Right lobe of liver (tissue), 6 donors: ENCODE data around the gene EPHA3. TPM values are rescaled to one million over a fixed set of nuclear protein-coding genes. Genes with fewer than 3 reads are reported as not detected.

Experiments
- ATAC-seq, 4 donors: fragments of 200-7000 bp; cut with Tn5 transposase; one replicate each; pipeline ENCODE4 v1.9.1; 2020; ENCODE audit warnings: mild to moderate bottlenecking in 4 of 4, moderate library complexity in 4 of 4
- DNase-seq, 3 donors: peaks; one replicate each; pipeline ENCODE4 v3.0.0-alpha.2; 2020
- H3K27ac ChIP-seq, 3 donors: fragments of 200-600 bp; one replicate each; pipeline ENCODE4 v1.8.0; 2022
- H3K27me3 ChIP-seq, 2 donors: fragments of 200-600 bp; one replicate each; pipeline ENCODE4 v1.8.0; 2022
- H3K36me3 ChIP-seq, 4 donors: fragments of 200-600 bp; sonication (generic) in 1 of 4; one replicate each; pipeline versions ENCODE4 v1.5.1 to v1.8.0; 2017 to 2022; ENCODE audit warnings: control low read depth in 1 of 4
- H3K4me1 ChIP-seq, 4 donors: fragments of 200-600 bp; sonication (generic) in 1 of 4; one replicate each; pipeline versions ENCODE4 v1.5.1 to v1.8.0; 2017 to 2022; ENCODE audit warnings: control low read depth in 1 of 4
- H3K4me3 ChIP-seq, 3 donors: fragments of 200-600 bp; one replicate each; pipeline ENCODE4 v1.8.0; 2022
- H3K9me3 ChIP-seq, 4 donors: fragments of 200-600 bp; sonication (generic) in 1 of 4; one replicate each; pipeline versions ENCODE4 v1.5.1 to v1.8.0; 2017 to 2022; ENCODE audit warnings: control low read depth in 1 of 4
- CTCF ChIP-seq, 4 donors: fragments of 200-600 bp in 3 of 4; fragments of 450-650 bp in 1 of 4; IDR thresholded peaks; one replicate each; pipeline versions ENCODE4 v1.5.1 to v1.8.0; 2016 to 2022; ENCODE audit warnings: antibody characterized with exemption in 4 of 4, mild to moderate bottlenecking in 2 of 4
- POLR2A ChIP-seq: fragments of 450-650 bp; IDR thresholded peaks from one replicate; pipeline ENCODE4 v1.6.1; 2017; ENCODE audit warnings: antibody characterized with exemption, mild to moderate bottlenecking
- WGBS: methylation state at CpG from one replicate; pipeline ENCODE4 v1.1.6; 2018; ENCODE audit warnings: low coverage, low lambda C conversion rate; ENCODE audit not compliant: insufficient coverage; ENCODE audit errors: missing lambda C conversion rate; 5-methylcytosine and 5-hydroxymethylcytosine counted together
- intact Hi-C, 2 donors: fragments of 100-400 bp; cut with DNase I; formaldehyde crosslinking; loops; one replicate each; pipeline versions ENCODE4 v1.11.2 to v1.14.1; 2022
- total RNA-seq, 6 experiments: library from RNA; depleted of rRNA in 2 of 6; stranded (reverse); fragments of >200 nt in 2 of 6; fragmentation: NEBNext Ultra II Directional in 3 of 6; extraction: Animal tissue kit (Norgen Biotek cat#: 25700) in 3 of 6; gene quantifications; one replicate each; pipeline versions ENCODE4 v1.1.0 to v1.2.4, GENCODE V29; 2016 to 2023
- donor health status: DM: no; HTN: yes; CAD: no.
- donor health status: DM: no; HTN: no; CAD: no.
- donor health status: DM: no; HTN: no; CAD: no.
- donor health status: DM: no; HTN: yes; CAD: no.
- donor health status: DM: no; HTN: yes; CAD: no.

EPHA3 gene
- total RNA-seq, 6 experiments from 2014 or later, result 0.95 to 2.9 (median 1.5) TPM

DNA sequence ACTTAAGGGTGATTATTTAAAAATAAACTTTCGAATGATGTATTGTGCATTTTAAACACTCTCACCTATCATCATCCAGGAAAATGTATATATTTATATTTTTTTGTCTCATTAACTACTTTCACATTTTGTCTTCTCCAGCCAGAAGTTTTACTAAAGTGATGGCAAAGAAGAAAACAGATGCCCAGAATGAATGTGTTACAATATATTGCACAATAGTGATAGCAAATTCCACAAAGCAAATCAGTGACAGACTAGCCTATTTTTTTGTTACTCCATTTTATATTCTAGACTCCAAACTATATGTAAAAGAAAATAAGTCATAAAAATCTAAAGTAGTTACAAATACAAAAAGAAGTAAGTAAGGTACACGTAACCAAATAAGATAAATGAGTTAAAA lies 414.7 kb downstream of the EPHA3 start:
- DNase-seq (no peak), ATAC-seq (no peak)
- Histone ChIP-seq H3K9me3 (no peaks in the 10 kb centered on the region), H3K36me3 (no peaks in the 10 kb centered on the region), H3K4me1 (no peaks in the 10 kb centered on the region), H3K27me3 (no peaks in the 10 kb centered on the region), H3K4me3 (no peak overlapping the region), H3K27ac (no peak overlapping the region)
- intact Hi-C loops, result no loop called here
- WGBS, result 44% methylated on average over 2 of the region's 2 CpGs
- TF ChIP-seq POLR2A, result no peak
- TF ChIP-seq CTCF (IDR thresholded peaks at IDR 0.05), result no peak

- Histone ChIP-seq H3K4me1 (no peaks in the 10 kb centered on the region), H3K4me3 (no peak overlapping the region), H3K9me3 (no peaks in the 10 kb centered on the region), H3K27me3 (no peaks in the 10 kb centered on the region), H3K36me3 (no peaks in the 10 kb centered on the region), H3K27ac (no peak overlapping the region)
- intact Hi-C loops, result no loop called here
- WGBS, result 33% methylated on average over 2 of the region's 2 CpGs
- DNase-seq (no peak), ATAC-seq (no peak)
- TF ChIP-seq POLR2A (no peak), CTCF (IDR thresholded peaks at IDR 0.05) (no peak)
These were observed 418.2 kb downstream of the EPHA3 start for GRCh38 chr3:89525609-89526008.

- intact Hi-C loops, result no loop called here
- TF ChIP-seq CTCF (IDR thresholded peaks at IDR 0.05) (no peak), POLR2A (no peak)
- ATAC-seq (no peak), DNase-seq (no peak)
- Histone ChIP-seq H3K27me3 (no peaks in the 10 kb centered on the region), H3K36me3 (no peaks in the 10 kb centered on the region), H3K27ac (no peak overlapping the region), H3K9me3 (no peaks in the 10 kb centered on the region), H3K4me3 (no peak overlapping the region), H3K4me1 (no peaks in the 10 kb centered on the region)
- WGBS, result 31% methylated on average over 1 of the region's 1 CpG
These were observed 420.4 kb downstream of the EPHA3 start for GRCh38 chr3:89527736-89528305.
